Adipose tissue (tissue), 3 donors: ENCODE data around the gene MRPS11. TPM values are rescaled to one million over a fixed set of nuclear protein-coding genes. Genes with fewer than 3 reads are reported as not detected.
"Not testable (repeated sequence)": the region's sequence is repeated elsewhere in the genome, so short reads cannot be mapped to it uniquely, and the experiment has no call there.

Source experiments
- H3K27ac ChIP-seq: one replicate; pipeline ENCODE4 v1.5.1; 2013; ENCODE audit warnings: low read depth, low read length
- WGBS, 3 donors: extraction: QIAGEN DNeasy Blood & Tissue Kit; methylation state at CpG; one replicate each; pipeline ENCODE4 v1.1.7; 2013; 5-methylcytosine and 5-hydroxymethylcytosine counted together
- polyA plus RNA-seq, 3 donors: library from polyadenylated mRNA; stranded (reverse); fragments of 200-250 nt; gene quantifications; one replicate each; pipeline ENCODE4 v1.2.3, GENCODE V29; 2013
- donor health status: healthy with polysubstance abuse.
- donor health status: Bipolar disorder and iron deficiency.
- donor health status: healthy.

The MRPS11 gene
- polyA plus RNA-seq, 3 donors: 31.3 to 66.7 (median 38.0) TPM

- WGBS, 3 donors: 94 to 96% (median 96%) methylated on average over 21 to 23 of the region's 23 CpGs
- H3K27ac ChIP-seq: not testable (repeated sequence)
Observed at GRCh38 chr15:88524094-88524493, 56.6 kb downstream of the MRPS11 start.

- no peak overlapping the region for H3K27ac ChIP-seq
Observed at GRCh38 chr15:88525418-88525817, 57.9 kb downstream of the MRPS11 start.

GRCh38 chr15:88526247-88526879 lies 58.9 kb downstream of the MRPS11 start:
- H3K27ac ChIP-seq: no peak overlapping the region

GRCh38 chr15:88529021-88529630 lies 61.6 kb downstream of the MRPS11 start:
- H3K27ac ChIP-seq: no peak overlapping the region
- WGBS, 3 donors: 93 to 100% (median 97%) methylated on average over 1 of the region's 1 CpG

Other genes with a start within 250 kb of the MRPS11 start
- 1 to 10 TPM in 2 of 3 donors, under 1 TPM in 1; 0.79 to 3.0 (median 2.0) TPM for gene NTRK3, start 211.0 kb upstream of the MRPS11 start, polyA plus RNA-seq
- gene MRPL46, start 320 bp upstream of the MRPS11 start, polyA plus RNA-seq: 10 to 100 TPM; 21.0 to 72.4 (median 37.0) TPM
- 1 to 10 TPM; 1.2 to 3.9 (median 3.5) TPM for gene DET1, start 79.0 kb downstream of the MRPS11 start, polyA plus RNA-seq
- 10 to 100 TPM in 2 of 3 donors, 1 to 10 TPM in 1; 6.7 to 15.9 (median 11.4) TPM for gene AEN, start 153.6 kb downstream of the MRPS11 start, polyA plus RNA-seq
- 10 to 100 TPM in 2 of 3 donors, 1 to 10 TPM in 1; 8.3 to 22.4 (median 16.2) TPM for gene ISG20, start 171.3 kb downstream of the MRPS11 start, polyA plus RNA-seq